Measurements from ENCODE around the gene SLC25A24. TPM values are rescaled to one million over a fixed set of nuclear protein-coding genes. Genes with fewer than 3 reads are reported as not detected.
"Not testable (repeated sequence)": the region's sequence is repeated elsewhere in the genome, so short reads cannot be mapped to it uniquely, and the experiment has no call there.

The SLC25A24 gene
- total and polyA plus RNA-seq, 2 donors from 2014 or later, result 8.9 to 30.2 TPM

DNA sequence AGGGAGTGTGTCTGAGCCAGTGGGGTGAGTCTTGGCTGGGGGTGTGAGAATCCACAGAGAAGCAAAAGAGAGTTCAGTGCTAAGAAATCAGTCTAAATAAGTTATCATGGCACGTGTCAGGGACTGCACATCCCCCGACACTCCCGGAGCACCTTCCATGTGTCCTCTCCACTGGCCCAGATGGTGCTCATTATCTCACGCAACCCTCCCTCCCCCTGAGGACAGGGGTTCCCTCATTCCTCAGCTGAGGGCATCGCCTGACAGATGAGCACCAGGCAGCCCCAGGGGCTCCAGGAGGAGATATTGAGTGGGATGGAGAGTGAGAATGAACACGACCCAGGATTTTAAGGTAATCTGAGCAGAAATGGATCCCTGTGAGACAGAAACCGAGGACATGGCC, 27.6 kb upstream of the SLC25A24 start:
- DNase-seq; H3K9me3 ChIP-seq (ENCODE audit: control insufficient read depth in 2 of 3, insufficient read depth in 1 of 3, low read length in 3 of 3); H3K4me1 ChIP-seq (ENCODE audit: control insufficient read depth in 2 of 3, insufficient read depth in 2 of 3, low read depth in 1 of 3, low read length in 3 of 3); H3K36me3 ChIP-seq (ENCODE audit: control insufficient read depth in 2 of 3, insufficient read depth in 3 of 3, low read length in 3 of 3); H3K4me3 ChIP-seq (ENCODE audit: low read length in 3 of 3); H3K27me3 ChIP-seq (ENCODE audit: control insufficient read depth, insufficient read depth, low read length); H3K9ac ChIP-seq (ENCODE audit: low read length in 3 of 3); H3K27ac ChIP-seq (ENCODE audit: low read depth in 2 of 2, low read length in 2 of 2); intact Hi-C loops (cut with DNase I); FAIRE-seq: not testable (repeated sequence)

DNA sequence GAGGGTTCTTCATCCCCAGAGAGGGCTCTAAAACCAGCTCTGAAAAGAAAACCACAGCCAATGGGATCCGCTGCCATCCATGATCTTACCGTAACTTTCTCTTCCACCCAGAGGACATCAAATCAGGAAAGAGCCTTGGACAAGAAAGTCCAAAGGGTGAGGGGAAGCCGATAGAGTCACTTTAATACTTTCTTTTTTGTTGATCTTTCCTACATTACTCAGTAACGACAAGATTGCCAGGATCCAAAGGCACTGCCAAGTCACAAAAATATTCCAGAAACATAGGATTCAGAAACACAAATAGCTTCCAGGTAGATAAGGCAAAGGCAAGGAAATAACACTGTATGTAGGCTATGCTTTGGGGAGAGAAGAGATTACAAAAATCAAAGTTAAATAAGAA, 26.7 kb upstream of the SLC25A24 start:
- not testable (repeated sequence) for H3K36me3 ChIP-seq (ENCODE audit: control insufficient read depth in 2 of 3, insufficient read depth in 3 of 3, low read length in 3 of 3); FAIRE-seq

DNA sequence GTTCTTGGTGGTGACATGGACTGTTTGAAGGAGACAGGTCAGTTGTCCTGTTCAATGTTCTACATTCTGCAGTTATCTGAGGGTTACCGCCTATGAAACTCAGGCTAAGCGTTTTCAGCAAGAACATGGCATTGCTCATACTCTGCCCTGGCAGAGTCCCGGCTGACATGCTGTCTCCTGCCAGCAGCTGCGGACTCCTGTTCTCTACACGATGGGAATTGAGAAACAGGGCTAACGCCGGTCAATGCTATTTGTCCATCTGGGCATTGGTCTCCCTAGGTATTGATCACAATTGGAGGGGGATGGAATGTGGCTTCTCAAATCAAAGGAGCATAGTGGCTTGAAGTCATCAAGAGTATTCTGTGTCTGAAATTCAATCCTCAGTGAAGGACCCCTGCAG, 23.1 kb upstream of the SLC25A24 start:
- H3K27me3 ChIP-seq (ENCODE audit: control insufficient read depth, insufficient read depth, low read length); FAIRE-seq; H3K27ac ChIP-seq (ENCODE audit: low read depth in 2 of 2, low read length in 2 of 2); intact Hi-C loops (cut with DNase I); H3K4me3 ChIP-seq (ENCODE audit: low read length in 3 of 3); H3K4me1 ChIP-seq (ENCODE audit: control insufficient read depth in 2 of 3, insufficient read depth in 2 of 3, low read depth in 1 of 3, low read length in 3 of 3); DNase-seq; H3K36me3 ChIP-seq (ENCODE audit: control insufficient read depth in 2 of 3, insufficient read depth in 3 of 3, low read length in 3 of 3); H3K9me3 ChIP-seq (ENCODE audit: control insufficient read depth in 2 of 3, insufficient read depth in 1 of 3, low read length in 3 of 3); H3K9ac ChIP-seq (ENCODE audit: low read length in 3 of 3): not testable (repeated sequence)

More for the DNA sequence above, 26.7 kb upstream of the SLC25A24 start:
- H3K4me3 ChIP-seq (ENCODE audit: low read length in 3 of 3); H3K27ac ChIP-seq (ENCODE audit: low read depth in 2 of 2, low read length in 2 of 2); DNase-seq; intact Hi-C loops (cut with DNase I); H3K9me3 ChIP-seq (ENCODE audit: control insufficient read depth in 2 of 3, insufficient read depth in 1 of 3, low read length in 3 of 3); H3K9ac ChIP-seq (ENCODE audit: low read length in 3 of 3); H3K27me3 ChIP-seq (ENCODE audit: control insufficient read depth, insufficient read depth, low read length); H3K4me1 ChIP-seq (ENCODE audit: control insufficient read depth in 2 of 3, insufficient read depth in 2 of 3, low read depth in 1 of 3, low read length in 3 of 3): not testable (repeated sequence)

DNA sequence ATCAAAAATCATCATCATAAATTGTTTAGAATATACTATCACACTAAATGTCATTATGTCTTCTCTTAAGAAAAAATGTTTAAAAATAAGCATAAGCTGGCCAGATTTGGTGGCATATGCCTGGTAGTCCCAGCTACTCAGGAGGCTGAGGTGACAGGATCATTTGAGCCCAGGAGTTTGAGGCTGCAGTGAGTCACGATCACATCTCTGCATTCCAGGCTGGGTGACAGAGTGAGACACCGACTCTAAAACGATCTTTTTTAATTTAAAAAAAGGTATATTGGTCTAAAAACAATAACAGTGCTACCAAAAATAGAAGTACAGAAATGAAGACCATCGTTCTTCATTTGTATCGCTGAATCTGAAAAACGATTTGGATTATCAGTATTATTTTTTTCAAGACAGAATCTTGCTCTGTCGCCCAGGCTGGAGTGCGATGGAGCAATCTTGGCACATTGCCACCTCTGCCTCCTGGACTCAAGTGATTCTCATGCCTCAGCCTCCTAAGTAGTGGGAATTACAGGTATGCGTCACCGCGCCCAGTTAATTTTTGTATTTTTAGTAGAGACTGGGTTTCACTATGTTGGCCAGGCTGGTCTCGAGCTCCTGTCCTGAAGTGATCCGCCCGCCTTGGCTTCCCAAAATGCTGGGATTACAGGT, 17.5 kb upstream of the SLC25A24 start:
- H3K27ac ChIP-seq (ENCODE audit: low read depth in 2 of 2, low read length in 2 of 2); H3K9me3 ChIP-seq (ENCODE audit: control insufficient read depth in 2 of 3, insufficient read depth in 1 of 3, low read length in 3 of 3); DNase-seq; H3K4me3 ChIP-seq (ENCODE audit: low read length in 3 of 3); intact Hi-C loops (cut with DNase I); H3K27me3 ChIP-seq (ENCODE audit: control insufficient read depth, insufficient read depth, low read length); FAIRE-seq; H3K4me1 ChIP-seq (ENCODE audit: control insufficient read depth in 2 of 3, insufficient read depth in 2 of 3, low read depth in 1 of 3, low read length in 3 of 3); H3K36me3 ChIP-seq (ENCODE audit: control insufficient read depth in 2 of 3, insufficient read depth in 3 of 3, low read length in 3 of 3); H3K9ac ChIP-seq (ENCODE audit: low read length in 3 of 3): not testable (repeated sequence)

DNA sequence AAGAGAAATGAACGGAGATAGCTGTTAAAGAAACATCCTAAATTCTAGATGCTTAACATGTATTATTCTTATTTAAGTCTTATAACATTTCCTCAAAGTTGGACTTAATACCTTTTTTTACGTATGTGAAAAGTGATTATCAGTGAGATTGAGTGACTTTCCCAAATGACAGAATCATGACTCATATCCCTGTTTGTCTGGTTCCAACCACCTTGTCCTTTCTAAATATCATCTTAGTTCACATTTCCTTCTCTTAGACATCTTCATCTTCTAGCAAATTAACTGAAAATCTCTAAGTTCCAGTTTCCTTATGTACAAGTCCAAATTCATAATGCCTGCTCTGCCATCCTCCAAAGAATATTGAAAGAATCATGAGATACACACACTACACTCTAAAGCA, 16.9 kb upstream of the SLC25A24 start:
- H3K36me3 ChIP-seq (ENCODE audit: control insufficient read depth in 2 of 3, insufficient read depth in 3 of 3, low read length in 3 of 3); H3K9me3 ChIP-seq (ENCODE audit: control insufficient read depth in 2 of 3, insufficient read depth in 1 of 3, low read length in 3 of 3); FAIRE-seq; H3K9ac ChIP-seq (ENCODE audit: low read length in 3 of 3); H3K4me3 ChIP-seq (ENCODE audit: low read length in 3 of 3); H3K4me1 ChIP-seq (ENCODE audit: control insufficient read depth in 2 of 3, insufficient read depth in 2 of 3, low read depth in 1 of 3, low read length in 3 of 3); H3K27me3 ChIP-seq (ENCODE audit: control insufficient read depth, insufficient read depth, low read length); intact Hi-C loops (cut with DNase I); H3K27ac ChIP-seq (ENCODE audit: low read depth in 2 of 2, low read length in 2 of 2); DNase-seq: not testable (repeated sequence)

DNA sequence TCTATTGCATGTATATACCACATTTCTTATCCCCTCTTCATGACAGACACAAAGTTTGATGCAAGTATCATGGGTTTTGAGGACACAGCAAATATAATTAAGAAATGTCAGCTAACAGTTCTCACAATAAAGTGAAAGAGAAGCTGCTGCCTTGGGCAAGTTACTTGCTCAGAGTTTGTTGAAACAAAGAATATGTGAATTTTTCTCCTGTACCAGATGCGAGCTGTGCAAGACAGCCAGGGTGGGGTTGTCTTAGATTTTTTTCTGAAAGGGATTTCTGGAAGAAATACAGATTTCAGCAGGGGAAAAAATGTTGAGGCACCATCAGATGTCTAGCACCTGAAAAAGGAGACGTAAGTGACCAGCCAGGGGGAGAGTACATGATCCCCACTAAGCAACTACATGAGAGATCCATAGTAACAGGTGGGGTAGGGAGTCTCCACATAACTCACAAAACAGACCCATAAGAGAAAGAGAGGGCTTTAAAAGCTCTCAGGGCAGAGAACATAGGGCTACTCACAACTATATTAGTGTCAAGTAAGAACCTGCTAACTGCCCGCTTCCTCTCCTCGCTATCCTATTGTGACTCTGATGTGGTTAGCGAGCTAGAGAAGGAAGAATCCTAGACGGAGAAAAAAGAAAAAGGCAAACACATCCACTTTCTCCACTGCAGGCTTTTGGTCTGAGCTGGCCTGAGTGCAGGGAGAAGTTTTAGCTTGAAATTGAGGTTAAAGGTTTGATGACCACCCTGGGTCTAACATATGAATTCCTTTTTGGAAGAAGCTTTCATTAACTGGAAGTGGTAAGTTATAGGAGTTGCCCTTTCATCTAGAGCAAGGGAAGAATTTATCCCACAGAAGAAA, 16.1 kb upstream of the SLC25A24 start:
- intact Hi-C loops (cut with DNase I), result not testable (repeated sequence)

More for the DNA sequence above, 16.1 kb upstream of the SLC25A24 start:
- H3K9ac ChIP-seq (ENCODE audit: low read length in 3 of 3); H3K27me3 ChIP-seq (ENCODE audit: control insufficient read depth, insufficient read depth, low read length); H3K4me3 ChIP-seq (ENCODE audit: low read length in 3 of 3); H3K9me3 ChIP-seq (ENCODE audit: control insufficient read depth in 2 of 3, insufficient read depth in 1 of 3, low read length in 3 of 3); DNase-seq; FAIRE-seq; H3K4me1 ChIP-seq (ENCODE audit: control insufficient read depth in 2 of 3, insufficient read depth in 2 of 3, low read depth in 1 of 3, low read length in 3 of 3); H3K27ac ChIP-seq (ENCODE audit: low read depth in 2 of 2, low read length in 2 of 2); H3K36me3 ChIP-seq (ENCODE audit: control insufficient read depth in 2 of 3, insufficient read depth in 3 of 3, low read length in 3 of 3): not testable (repeated sequence)
